Stimulated activated CD8-positive, alpha-beta memory T cell treated with anti-CD3 and anti-CD28 coated beads, Interleukin-15, amount 100 ng/mL, for 1 hour (primary cell): Measurements from ENCODE around the gene AADACL2.
"Not testable (repeated sequence)": the region's sequence is repeated elsewhere in the genome, so short reads cannot be mapped to it uniquely, and the experiment has no call there.

Experiments used
- DNase-seq: peaks from one replicate; pipeline ENCODE4 v3.0.0-alpha.2; 2020; ENCODE audit warnings: low read depth

AADACL2 gene

DNA sequence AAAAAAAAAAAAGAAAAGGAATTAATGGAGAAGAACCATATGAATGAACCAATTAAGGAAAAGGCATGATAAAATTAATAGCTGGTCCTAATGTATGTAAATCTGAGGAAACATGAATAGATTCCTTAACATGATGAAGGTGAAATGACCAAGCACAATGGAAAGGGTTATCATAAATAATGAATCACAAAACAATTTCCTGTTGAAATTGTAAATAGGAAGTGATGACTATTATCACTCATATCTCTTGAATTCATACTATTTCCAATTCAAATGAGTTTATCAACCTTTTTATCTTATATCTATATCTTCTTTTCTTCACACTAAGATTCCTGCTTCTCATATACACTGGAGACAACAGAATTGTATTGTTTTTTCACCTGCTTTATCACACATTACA lies 32.0 kb downstream of the AADACL2 start:
- no peak for DNase-seq

DNA sequence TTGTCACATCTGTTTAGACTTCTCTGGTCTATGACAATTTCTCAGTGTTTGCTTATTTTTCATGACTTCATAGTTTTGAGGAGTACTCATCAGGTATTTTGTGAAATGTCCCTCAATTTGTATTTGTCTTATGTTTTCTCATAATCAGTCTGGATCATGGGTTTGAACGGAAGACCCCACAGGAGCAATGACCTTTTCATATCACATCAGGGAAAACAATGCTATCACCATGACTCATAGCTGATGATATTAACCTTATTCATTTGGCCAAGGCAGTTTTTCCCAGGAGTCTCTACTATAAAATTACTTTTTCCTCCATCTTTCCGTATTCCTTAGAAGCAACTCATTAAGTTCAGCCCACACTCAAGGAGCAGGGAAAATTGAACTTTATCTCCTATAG lies 32.7 kb downstream of the AADACL2 start:
- DNase-seq, result no peak

DNA sequence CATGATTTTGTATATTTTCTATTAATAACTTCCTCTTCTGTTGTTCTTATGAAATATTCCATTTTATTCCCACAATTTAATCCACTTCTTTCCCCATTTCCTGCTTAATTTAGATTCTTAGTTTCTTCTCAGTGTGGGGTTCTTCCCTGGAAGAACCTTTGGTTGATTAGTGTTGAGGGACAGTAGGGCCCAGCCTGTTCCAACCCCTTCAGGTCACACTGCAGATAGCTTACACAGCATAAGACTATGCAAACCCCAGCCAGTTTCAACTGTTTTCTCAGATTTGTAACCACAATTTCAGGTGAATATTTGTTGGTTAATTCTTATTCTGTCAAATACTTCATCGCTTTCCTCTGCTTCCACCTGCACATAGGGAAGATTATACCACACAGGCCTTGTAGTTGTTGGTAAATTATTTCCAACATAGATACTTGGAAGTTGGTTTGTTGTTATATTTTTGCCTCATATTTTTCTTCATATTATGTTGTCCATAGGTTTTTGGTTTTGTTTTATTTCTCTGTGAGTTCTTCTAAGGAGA lies 34.7 kb downstream of the AADACL2 start:
- no peak for DNase-seq

DNA sequence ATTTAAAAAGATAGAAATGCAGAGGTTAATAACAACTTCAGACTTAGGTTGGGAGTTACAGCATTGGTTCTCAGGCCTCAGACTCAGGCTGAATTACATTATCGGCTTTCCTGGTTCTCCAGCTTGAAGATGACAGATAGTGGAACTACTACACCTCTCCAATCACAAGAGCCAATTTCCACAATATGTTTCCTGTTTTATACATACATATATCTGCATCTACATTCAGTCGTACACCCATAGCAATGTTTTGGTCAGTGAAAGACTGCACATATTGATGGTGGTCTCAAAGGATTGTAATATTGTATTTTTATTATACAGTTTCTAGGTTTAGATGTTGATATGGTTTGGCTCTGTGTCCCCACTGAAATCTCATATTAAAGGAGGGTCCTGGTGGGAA lies 35.4 kb downstream of the AADACL2 start:
- DNase-seq, result no peak

DNA sequence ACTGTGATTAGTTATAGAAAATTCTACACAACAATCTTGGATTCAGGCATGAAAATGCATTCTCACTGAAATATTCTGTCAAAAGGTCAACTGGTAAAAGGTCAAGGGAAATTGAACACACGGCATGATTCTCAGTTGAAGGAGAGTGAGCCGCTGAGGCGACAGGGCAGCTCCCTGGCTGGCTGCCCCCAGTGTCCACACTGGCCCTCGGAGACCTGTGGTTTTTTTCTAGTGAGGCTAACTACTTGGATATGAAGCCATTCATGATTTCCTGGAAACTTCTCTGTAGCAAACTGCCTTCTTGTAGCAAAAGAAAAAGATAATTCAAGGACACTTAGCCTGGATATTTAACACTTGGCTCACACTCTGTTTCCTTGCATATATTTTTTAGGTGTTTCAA lies 37.2 kb downstream of the AADACL2 start:
- DNase-seq, result no peak

DNA sequence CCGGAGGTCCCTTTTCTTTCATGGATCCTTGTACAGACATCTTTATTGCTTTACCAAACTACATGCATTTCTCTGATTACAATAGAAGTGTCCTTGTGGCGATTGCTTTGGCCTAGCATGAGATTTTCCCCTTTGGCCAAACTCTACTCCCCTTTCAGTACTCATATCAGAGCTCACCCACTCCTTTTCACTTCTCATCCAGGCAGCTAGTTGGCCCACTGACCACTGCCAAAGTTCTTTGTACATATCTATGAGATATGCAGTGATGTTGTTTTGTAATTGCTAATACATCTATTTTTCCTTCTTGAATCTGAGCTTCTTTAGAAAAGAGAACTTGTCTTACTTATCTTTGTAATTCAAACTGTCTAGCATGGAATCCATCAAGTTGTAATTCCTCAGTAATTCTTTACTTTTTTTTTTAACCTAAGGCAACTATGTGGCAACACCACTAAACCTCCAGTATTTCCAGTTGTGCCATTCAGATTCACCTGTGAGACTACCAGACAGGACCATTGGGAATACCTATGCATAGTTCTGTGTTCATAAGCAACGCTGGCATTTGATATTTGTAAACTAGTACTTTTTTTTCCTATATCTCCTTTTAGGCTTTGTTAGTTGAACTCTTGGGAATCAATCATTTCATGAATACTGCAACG lies 39.2 kb downstream of the AADACL2 start:
- no peak for DNase-seq

DNA sequence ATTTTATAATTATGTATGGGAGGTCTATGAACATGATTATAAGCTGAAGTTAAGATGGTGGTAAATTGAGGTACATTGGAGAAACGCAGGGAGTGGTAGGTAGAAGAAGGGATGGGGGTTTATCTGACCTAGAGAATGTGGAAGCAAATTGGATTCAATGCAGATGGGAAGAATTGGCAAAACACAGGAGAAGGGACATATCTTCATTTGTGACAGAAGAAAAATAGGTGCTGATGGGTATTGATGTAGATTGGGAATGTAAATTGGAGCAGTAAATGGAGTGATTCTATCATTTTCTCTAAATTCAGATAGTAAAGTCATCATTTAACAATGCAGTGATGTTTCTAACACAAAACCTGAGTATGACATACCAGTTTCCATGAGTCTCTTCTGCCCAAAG lies 40.5 kb downstream of the AADACL2 start:
- no peak for DNase-seq

DNA sequence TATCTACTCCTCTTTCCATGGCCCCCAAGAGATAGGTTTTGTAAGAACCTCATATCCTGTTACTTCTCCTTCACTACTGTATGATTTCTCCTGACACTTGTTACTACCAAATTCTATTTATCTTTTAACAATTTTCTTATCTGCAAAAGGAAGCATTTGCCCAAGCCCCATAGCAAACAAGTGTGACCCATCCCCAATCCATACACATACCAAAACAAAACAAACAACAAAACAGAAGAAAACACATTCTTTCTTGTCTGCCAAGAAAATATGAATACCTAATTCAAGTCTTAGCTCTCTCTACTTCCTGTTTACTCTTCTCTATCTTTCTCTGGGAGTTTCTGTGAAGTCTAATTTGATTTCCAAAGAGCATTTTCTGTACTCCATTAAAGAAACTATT lies 41.2 kb downstream of the AADACL2 start:
- DNase-seq, result no peak

DNA sequence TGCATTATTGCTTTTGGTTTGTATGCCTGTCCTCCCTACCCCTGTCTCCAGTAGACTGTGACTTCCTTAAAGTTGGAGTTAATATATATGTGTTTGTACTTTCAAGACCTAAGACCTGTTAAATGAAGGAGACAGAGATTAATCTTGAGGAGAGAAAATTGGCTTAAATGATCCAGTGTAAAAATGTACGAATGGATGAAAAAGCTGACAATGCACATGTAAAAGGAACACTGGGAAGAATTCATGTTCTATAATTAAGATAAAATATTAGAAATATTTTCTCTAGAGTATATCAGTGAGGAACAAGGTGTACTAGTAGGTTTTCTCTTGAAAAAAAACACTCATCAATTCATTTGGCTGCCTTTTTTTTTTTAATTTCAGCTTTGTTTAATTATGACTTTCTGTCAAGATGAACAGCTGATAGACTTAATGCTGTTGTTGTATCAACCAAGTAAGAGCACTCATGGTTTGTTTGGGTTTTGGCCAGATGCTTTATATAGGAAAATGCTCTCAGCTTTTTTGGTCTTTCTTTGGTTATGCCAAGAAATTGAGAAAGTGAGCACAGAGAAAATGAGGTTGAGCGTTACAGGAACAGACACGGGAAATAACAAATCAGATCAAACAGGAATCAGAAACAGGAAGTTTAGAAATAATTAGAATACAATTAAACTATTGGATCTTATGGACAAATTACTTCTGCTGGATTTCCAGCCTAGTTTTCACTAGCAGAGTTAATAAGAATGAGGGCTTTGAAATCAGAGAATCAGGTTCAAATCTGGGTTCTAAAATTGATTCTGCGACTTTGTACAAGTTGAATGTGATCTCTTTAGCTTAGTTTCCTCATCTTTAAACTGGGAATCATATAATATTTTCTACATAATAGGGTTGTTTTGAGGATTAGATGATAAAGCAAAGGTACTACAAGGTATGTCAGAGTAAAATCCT lies 41.9 kb downstream of the AADACL2 start:
- DNase-seq, result no peak

DNA sequence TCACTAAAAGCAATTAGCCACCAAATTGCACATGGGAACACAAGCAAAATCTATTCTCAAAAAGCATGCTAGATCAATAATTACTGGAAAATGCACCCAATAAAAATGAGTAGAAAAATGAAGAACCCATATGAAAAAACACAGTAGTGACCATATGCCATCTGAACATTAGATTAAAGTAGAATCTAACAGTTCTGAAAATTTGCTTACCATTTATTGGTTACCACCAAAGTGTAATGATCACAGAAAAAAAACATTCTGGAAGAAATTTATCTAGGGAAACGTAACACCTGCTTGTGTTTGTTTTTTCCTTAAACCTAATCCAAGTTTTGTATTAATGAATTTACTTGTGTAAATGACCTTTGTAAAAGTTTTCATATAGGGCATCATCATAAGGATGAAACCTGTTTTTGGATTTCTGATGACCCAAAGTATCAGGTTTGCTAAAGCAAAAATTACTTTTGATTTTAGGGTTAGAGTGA lies 42.6 kb downstream of the AADACL2 start:
- DNase-seq, result no peak

DNA sequence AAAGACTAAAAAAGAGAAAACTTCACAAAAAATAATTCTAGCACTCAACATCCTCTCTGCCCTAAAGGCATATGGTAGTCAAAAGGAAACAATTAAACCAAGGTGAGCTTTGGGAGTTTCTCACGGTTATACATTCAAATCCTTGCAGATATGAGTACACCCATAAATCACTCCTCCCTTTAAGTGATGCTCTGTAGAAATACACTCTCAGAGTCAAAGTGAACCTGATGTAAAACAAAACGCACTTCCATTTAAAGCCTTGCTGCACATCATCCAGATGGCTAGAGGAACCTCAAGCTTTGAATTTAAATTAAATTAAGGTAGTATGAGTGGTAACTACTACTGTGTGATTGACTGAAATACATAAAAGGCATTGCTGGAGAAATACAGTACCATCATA lies 44.2 kb downstream of the AADACL2 start:
- no peak for DNase-seq

DNA sequence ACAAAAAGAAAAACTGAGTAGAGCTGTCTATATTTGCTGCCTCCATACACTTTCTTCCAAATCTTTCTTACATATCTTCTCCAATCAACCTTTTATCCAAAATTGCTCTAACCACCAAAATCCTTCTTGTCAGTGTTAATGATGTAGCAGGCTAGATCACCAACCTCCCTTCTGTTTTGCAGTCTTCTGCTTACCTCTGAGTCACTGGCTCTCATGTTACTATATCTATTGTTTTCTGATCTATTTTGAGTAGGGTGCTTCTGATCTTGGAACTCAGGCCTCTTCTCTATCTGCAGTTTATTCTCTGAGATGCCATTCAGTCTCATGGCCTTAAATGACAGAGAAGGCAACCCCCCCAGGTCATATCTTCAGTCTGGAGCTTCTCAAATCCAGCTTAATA lies 53.9 kb downstream of the AADACL2 start:
- DNase-seq, result no peak

DNA sequence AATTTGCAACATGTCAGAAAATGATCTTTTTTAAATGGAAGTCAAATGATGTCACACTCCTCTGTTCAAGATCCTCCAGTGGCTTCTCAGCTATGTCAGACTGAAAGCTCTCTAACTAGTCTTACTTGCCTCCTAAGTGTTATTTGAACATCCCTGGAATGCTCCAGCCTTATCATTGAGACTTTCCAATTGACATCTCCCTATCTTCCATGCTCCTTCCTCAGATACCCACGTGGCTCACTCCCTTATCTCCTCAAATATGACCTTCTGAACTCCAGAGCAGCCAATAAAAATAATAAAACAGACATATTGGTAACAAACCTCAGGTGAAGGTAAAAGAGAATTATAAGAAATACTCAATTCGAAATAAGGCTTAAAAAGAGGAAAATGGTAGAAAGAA lies 54.7 kb downstream of the AADACL2 start:
- DNase-seq, result no peak

DNA sequence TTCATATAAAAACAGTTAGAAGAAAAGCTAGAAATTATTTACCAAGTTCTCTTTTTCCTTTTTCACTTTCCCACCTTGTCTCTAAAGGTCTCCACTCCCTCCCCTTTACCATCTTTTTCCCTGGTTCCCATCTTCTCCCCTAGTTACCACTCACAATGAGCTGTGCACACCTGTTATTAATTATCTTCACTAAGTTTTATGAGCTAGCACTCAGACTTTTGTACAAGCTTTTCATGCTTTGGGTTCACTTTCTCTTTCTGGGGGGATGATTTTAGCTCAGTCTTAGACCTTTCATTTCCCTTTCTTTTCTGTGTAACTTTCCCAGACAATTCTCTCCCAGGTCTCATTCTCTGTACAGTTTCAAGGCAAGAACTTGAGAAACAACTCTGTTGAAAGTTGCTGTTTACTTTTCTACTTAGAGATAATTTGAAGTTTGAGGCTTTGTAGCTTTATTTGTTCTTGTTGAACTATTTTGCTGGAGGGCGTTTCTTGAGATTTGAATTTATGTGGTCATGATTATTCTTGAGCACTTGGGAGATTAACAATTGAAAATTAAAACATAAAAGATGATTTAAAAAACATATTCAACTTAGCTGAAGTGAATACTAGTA lies 56.2 kb downstream of the AADACL2 start:
- DNase-seq, result no peak

DNA sequence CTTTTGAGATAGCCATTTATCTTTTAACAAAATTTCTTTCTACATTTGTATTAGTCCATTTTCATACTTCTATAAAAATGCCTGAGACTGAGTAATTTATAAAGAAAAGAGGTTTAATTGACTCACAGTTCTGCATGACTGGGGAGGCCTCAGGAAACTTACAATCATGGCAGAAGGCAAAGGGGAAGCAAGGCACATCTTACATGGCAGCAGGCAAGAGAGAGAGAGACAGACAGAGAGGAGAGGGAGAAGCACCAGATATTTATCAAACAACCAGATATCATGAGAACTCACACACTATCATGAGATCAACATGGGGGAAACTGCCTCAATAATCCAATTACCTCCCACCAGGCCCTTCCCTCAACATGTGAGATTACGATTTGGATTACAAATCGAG lies 57.0 kb downstream of the AADACL2 start:
- not testable (repeated sequence) for DNase-seq

DNA sequence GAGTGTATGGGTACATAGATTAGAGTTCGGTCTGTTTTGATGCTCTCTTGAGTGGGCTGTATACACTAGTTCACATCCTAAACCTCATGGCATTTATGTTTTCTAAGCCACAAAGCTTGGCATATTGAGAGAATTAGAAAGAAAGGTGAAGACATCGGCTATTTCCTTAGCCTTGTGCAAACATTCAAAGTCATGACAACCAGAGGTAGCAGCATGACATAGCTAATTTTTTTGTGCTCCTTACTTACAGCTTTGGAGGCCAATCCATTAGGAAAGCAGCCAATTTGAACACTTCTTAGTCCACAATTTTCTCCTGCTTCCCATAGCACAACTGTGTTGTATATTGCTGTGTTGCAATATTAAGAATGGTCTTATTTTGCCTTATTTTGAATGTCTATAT lies 58.7 kb downstream of the AADACL2 start:
- DNase-seq, result no peak

DNA sequence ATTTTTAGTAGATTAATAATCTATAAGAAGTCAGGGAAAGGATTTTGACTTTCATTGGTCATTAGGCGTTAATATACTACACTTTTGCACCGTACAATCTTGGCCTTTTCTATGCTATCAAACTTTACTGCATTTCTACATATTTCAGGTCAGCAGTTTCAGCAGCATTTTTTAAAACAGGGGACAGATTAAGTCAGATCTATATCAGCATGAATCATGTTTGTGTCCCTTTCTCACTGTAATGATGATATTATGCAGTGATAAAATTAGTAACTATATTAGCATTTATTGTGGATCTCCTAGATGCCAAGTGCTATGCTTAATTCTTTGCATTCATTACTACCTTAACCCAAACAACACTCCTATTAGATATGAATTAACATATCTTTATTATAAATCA lies 59.9 kb downstream of the AADACL2 start:
- DNase-seq, result no peak

DNA sequence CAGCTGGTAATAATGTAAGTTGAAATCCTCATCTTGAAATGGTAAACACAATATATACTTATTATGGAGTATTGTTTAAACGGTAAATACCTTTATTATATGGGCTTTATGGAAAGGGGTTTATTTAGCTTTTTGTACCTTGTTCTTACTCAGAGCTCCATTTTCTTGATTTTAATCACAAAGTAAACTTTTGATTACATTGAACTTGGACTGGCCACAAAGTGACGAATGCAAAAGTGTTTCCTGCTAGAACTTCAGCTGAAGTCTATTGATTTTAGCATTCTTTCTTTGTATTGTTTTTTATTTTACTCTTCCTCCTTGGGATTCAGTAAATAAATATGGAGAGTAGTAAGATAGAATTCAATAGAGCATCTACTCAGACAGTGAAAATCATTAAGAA lies 60.4 kb downstream of the AADACL2 start:
- no peak for DNase-seq

DNA sequence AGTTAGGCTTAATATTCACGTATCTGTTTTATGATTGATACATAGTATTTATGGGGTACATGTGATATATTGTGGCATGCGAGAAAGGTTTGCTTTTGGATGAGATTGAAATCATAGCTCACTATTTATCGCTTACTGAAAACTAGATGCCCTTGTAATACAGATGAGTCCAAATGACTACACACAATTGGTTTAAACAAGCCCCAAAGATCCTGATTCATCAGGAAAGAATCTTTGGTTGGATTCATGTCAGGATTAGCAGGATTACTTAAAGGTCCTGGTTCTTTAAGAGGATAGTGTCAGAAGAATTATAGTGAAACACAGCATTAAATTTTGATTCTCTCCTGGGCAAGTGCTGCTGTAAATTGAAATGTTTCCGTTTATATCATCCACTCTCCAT lies 61.5 kb downstream of the AADACL2 start:
- DNase-seq, result no peak

DNA sequence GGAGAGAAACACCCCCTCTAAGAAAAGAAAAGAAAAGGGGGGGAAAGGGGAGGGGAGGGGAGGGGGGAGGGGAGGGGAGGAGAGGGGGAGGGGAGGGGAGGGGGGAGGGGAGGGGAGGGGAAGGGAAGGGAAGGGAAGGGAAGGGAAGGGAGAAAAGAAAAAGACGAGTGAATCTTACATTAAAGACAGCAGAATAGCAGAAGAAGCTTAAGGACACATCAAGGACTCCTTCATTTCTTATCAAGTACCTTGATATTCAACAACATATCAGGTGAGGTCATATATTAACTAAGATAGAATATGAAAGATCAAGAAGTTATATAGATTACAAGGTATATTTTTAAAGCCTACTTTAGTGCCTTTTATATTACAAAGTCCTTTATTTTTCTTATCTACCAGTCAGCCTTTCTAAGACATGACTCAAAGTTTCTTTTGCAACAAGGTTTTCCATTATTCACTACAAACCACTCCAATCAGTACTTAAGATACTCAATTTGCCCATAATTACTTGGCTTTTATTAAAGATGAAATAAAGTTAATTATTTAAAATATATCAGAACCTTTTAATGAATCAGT lies 62.5 kb downstream of the AADACL2 start:
- DNase-seq, result no peak

DNA sequence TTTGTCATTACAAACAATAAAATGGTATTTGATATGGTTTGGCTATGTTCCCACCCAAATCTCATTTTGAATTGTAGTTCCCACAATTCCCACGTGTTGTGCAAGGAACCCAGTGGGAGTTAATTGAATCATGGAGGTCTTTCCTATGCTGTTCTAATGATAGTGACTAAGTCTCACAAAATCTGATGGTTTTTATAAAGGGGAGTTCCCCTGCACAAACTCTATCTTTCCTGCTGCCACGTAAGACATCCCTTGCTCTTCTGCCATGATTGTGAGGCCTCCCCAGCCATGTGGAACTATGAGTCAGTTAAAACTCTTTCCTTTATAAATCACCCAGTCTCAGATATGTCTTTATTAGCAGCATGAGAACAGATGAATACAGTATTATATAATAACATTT lies 64.7 kb downstream of the AADACL2 start:
- no peak for DNase-seq

DNA sequence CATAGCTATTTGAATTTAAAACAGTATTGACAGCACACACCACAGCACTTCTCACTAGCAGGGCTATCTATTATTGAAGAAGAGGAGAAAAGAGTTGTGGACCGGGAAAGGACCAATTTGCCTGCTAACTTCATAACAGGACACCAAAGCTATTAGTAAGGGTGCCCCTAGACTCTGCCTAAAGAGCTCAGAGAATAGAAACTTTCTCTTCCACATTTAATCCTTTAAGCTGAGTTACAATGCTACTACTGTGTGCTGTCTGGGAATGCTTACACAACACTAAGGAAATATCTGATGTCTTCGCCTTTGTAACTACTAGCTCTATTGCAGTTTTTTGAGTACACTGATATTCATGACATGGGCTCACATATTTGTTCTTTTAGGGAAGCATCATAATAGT lies 66.7 kb downstream of the AADACL2 start:
- no peak for DNase-seq
